Panc1 (cell line): ENCODE measurements around the gene BICD2. TPM values are rescaled to one million over a fixed set of nuclear protein-coding genes. Genes with fewer than 3 reads are reported as not detected.

Experiments used
- ATAC-seq: fragments of 200-7000 bp; cut with Tn5 transposase; 2 replicates; pipeline ENCODE4 v1.9.1; 2020; ENCODE audit warnings: mild to moderate bottlenecking, moderate library complexity
- BruUV-seq: library from RNA; stranded (reverse); fragments of 400-500 nt; replicated peaks from 2 replicates; lab custom pipeline; 2021; lab: Mats Ljungman, UMichigan
- CTCF ChIA-PET: fragments of 300-600 bp; sonication (Branson Sonifier 250); formaldehyde crosslinking; loops from one replicate; lab custom pipeline; 2022; ENCODE audit warnings: antibody characterized with exemption; lab: Charles Lee
- POLR2A ChIA-PET: fragments of 300-600 bp; sonication (Branson Sonifier 250); formaldehyde crosslinking; loops from one replicate; lab custom pipeline; 2022; ENCODE audit warnings: antibody characterized with exemption; lab: Charles Lee
- DNase-seq: peaks from one replicate; pipeline ENCODE4 v3.0.0-alpha.2; 2010; ENCODE audit warnings: low read depth, low spot score
- H3K27ac ChIP-seq: 2 replicates; pipeline ENCODE4 v1.5.1; 2011; ENCODE audit warnings: mild to moderate bottlenecking, low read length, inconsistent platforms
- H3K27me3 ChIP-seq: fragments of 200-500 bp; sonication (Bioruptor generic); 2 replicates; pipeline ENCODE4 v1.6.0; 2014; ENCODE audit warnings: low read length, inconsistent platforms; ENCODE audit not compliant: control insufficient read depth, insufficient read depth
- H3K36me3 ChIP-seq: fragments of 200-500 bp; sonication (Bioruptor generic); 2 replicates; pipeline ENCODE4 v1.5.1; 2014; ENCODE audit warnings: inconsistent platforms, mild to moderate bottlenecking, low read length, moderate library complexity; ENCODE audit not compliant: control insufficient read depth, insufficient read depth
- H3K4me1 ChIP-seq: 2 replicates; pipeline ENCODE4 v1.5.1; 2011; ENCODE audit warnings: inconsistent platforms, mild to moderate bottlenecking, low read length, moderate library complexity; ENCODE audit not compliant: control insufficient read depth, insufficient read depth
- H3K4me3 ChIP-seq, 2 experiments: 2 replicates each; pipeline ENCODE4 v1.5.1; 2011 to 2012; ENCODE audit warnings: low read depth in 2 of 2, low read length in 2 of 2, mild to moderate bottlenecking in 2 of 2, inconsistent platforms in 1 of 2, moderate library complexity in 1 of 2
- H3K9me3 ChIP-seq: fragments of 200-500 bp; sonication (Bioruptor generic); 2 replicates; pipeline ENCODE4 v1.5.1; 2014; ENCODE audit warnings: low read depth, mild to moderate bottlenecking, inconsistent platforms, low read length, moderate library complexity; ENCODE audit not compliant: control insufficient read depth, insufficient read depth
- CTCF ChIP-seq: fragments of 450-650 bp; IDR thresholded peaks from 2 replicates; pipeline ENCODE4 v1.5.1; 2017; ENCODE audit warnings: mild to moderate bottlenecking
- POLR2AphosphoS5 ChIP-seq: IDR thresholded peaks from 2 replicates; pipeline ENCODE4 v1.6.1; 2012; ENCODE audit warnings: mild to moderate bottlenecking, low read depth, low read length, moderate library complexity
- REST ChIP-seq, 2 experiments: IDR thresholded peaks; 2 replicates each; pipeline ENCODE4 v1.6.1; 2011 to 2012; ENCODE audit warnings: low read depth in 2 of 2, control low read depth in 1 of 2, low read length in 1 of 2, mild to moderate bottlenecking in 1 of 2, moderate library complexity in 1 of 2; ENCODE audit not compliant: insufficient read depth in 1 of 2
- SIN3A ChIP-seq: IDR thresholded peaks from 2 replicates; pipeline ENCODE4 v1.6.1; 2012; ENCODE audit warnings: low read depth, mild to moderate bottlenecking, low read length, moderate library complexity, borderline replicate concordance; ENCODE audit not compliant: insufficient read depth
- TCF7L2 ChIP-seq: IDR thresholded peaks from 2 replicates; pipeline ENCODE4 v1.6.1; 2011; ENCODE audit warnings: mild to moderate bottlenecking, low read depth, low read length, inconsistent platforms
- in situ Hi-C: cut with HindIII; loops from 2 replicates; pipeline ENCODE4 v1.10.0; 2016; ENCODE audit warnings: low sequenced_read_pairs, low pct_unique_long_range_greater_than_20kb
- intact Hi-C: fragments of 100-400 bp; cut with micrococcal nuclease; formaldehyde crosslinking; loops from one replicate; pipeline ENCODE4 v1.10.0; 2022; ENCODE audit not compliant: unreplicated experiment
- total RNA-seq: library from RNA; stranded (reverse); gene quantifications from one replicate; pipeline ENCODE4 v1.2.1, GENCODE V29; 2021; ENCODE audit not compliant: unreplicated experiment

The BICD2 gene
- total RNA-seq, 1 experiment from 2014 or later = 17.3 TPM

- no peak overlapping the region for H3K27ac ChIP-seq
- no peak overlapping the region for H3K4me3 ChIP-seq
- no TSS peak for BruUV-seq
- POLR2A ChIA-PET = no interaction called here
- intact Hi-C loops = no loop called here
- TF ChIP-seq POLR2AphosphoS5 (no peak), REST (IDR thresholded peaks at IDR 0.05; ENCODE audit: insufficient read depth in 1 of 2, low read depth in 2 of 2, low read length in 1 of 2) (no peak), TCF7L2 (no peak), CTCF (no peak), SIN3A (no peak)
- CTCF ChIA-PET = no interaction called here
- no peaks in the 10 kb centered on the region for H3K9me3 ChIP-seq
- H3K27me3 ChIP-seq = no peaks in the 10 kb centered on the region
- H3K36me3 ChIP-seq = no peaks in the 10 kb centered on the region
- no peak for DNase-seq
- ATAC-seq = no peak
- in situ Hi-C loops = no loop called here
- H3K4me1 ChIP-seq = no peaks in the 10 kb centered on the region
These were observed 44.3 kb downstream of the BICD2 start for GRCh38 chr9:92720209-92720765.

DNA sequence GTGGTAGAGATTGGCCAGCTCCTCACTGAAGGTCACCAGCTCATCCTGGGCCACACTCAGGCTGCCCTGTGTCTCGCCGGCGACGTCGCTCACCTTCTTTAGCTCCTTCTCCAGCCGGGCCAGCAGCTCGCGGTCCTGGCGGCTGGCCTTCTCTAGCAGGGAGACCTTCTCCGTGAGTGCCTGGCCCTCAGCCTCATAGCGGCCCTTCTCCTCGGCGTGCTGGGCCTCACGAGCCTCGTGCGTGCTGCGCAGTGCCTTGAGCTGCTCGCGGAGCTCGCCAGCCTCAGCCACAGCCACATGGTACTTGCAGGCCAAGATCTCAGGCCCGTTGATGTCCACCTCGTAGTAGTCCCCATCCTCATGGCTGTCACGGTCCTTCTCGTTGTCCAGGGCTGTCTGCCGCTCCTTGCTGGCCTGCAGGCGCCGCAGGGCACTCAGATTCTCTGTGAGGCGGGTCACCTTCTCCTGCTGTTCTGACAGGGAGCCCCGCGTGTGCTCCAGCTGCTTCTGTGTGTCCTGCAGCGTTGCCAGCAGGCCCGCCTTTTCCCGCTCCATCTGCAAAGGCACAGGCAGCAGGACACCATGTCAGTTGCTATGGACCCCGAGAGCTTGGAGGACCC lies 45.5 kb downstream of the BICD2 start:
- DNase-seq = no peak
- intact Hi-C loops = no loop called here
- H3K27me3 ChIP-seq = no peaks in the 10 kb centered on the region
- no peak for TF ChIP-seq POLR2AphosphoS5
- no peak for TF ChIP-seq CTCF
- TF ChIP-seq SIN3A = no peak
- no peak for TF ChIP-seq REST (IDR thresholded peaks at IDR 0.05; ENCODE audit: insufficient read depth in 1 of 2, low read depth in 2 of 2, low read length in 1 of 2)
- TF ChIP-seq TCF7L2 = no peak
- no peaks in the 10 kb centered on the region for H3K36me3 ChIP-seq
- ChIA-PET POLR2A (no interaction called here), CTCF (no interaction called here)
- in situ Hi-C loops = no loop called here
- no peak overlapping the region for H3K27ac ChIP-seq
- H3K9me3 ChIP-seq = no peaks in the 10 kb centered on the region
- BruUV-seq = no TSS peak
- no peaks in the 10 kb centered on the region for H3K4me1 ChIP-seq
- no peak overlapping the region for H3K4me3 ChIP-seq
- no peak for ATAC-seq
